H1 (cell line): Measurements from ENCODE around the gene MSTO1. TPM values are rescaled to one million over a fixed set of nuclear protein-coding genes. Genes with fewer than 3 reads are reported as not detected.

Source experiments
- CTCF ChIA-PET: fragments of 300-600 bp; sonication (Branson Sonifier 250); formaldehyde crosslinking; loops from one replicate; lab custom pipeline; 2021; ENCODE audit not compliant: partially characterized antibody; lab: Charles Lee
- POLR2A ChIA-PET: fragments of 300-600 bp; sonication (Branson Sonifier 250); formaldehyde crosslinking; loops from one replicate; lab custom pipeline; 2021; ENCODE audit warnings: inconsistent platforms; ENCODE audit not compliant: partially characterized antibody; lab: Charles Lee
- DNase-seq, 2 experiments: peaks; one replicate each; pipeline versions ENCODE4 v3.0.0 to v3.0.0-alpha.2; 2010 to 2022; ENCODE audit warnings: low spot score in 2 of 2, low read depth in 1 of 2, mixed read lengths in 1 of 2
- FAIRE-seq: peaks from 2 replicates; lab custom pipeline; 2011; peaks lifted over from hg19 to GRCh38; lab: Jason Lieb, UNC
- H2AFZ ChIP-seq: 2 replicates; pipeline ENCODE4 v1.8.1; 2012; ENCODE audit warnings: low read length, inconsistent platforms
- H2AK5ac ChIP-seq: 2 replicates; pipeline ENCODE4 v1.6.1; 2013; ENCODE audit warnings: low read depth, low read length
- H2BK120ac ChIP-seq: replicated peaks from 2 replicates; pipeline ENCODE3; 2013; ENCODE audit warnings: low read depth, low read length, inconsistent platforms
- H2BK12ac ChIP-seq: 2 replicates; pipeline ENCODE4 v1.6.1; 2013; ENCODE audit warnings: low read depth, low read length
- H2BK15ac ChIP-seq: 2 replicates; pipeline ENCODE4 v1.6.1; 2013; ENCODE audit warnings: low read length
- H2BK20ac ChIP-seq: 2 replicates; pipeline ENCODE4 v1.6.1; 2013; ENCODE audit warnings: low read length
- H2BK5ac ChIP-seq: 2 replicates; pipeline ENCODE4 v1.6.1; 2013; ENCODE audit warnings: low read depth, low read length
- H3K14ac ChIP-seq: 2 replicates; pipeline ENCODE4 v1.6.1; 2013; ENCODE audit warnings: inconsistent platforms; ENCODE audit not compliant: insufficient read length
- H3K18ac ChIP-seq: 2 replicates; pipeline ENCODE4 v1.6.1; 2013; ENCODE audit warnings: low read length; ENCODE audit errors: extremely low read depth
- H3K23ac ChIP-seq: 2 replicates; pipeline ENCODE4 v1.6.1; 2013; ENCODE audit warnings: inconsistent platforms; ENCODE audit not compliant: insufficient read length
- H3K23me2 ChIP-seq: 2 replicates; pipeline ENCODE4 v1.6.1; 2013; ENCODE audit warnings: low read depth, low read length
- H3K27ac ChIP-seq: 2 replicates; pipeline ENCODE4 v1.6.1; 2011; ENCODE audit warnings: low read depth, low read length, inconsistent platforms
- H3K27me3 ChIP-seq, 4 experiments: replicated peaks in 1 of 4; 1 replicate in 1 of 4; 2 replicates in 3 of 4; pipeline versions ENCODE4 v1.6.1 to v1.8.1; 2011 to 2013; ENCODE audit warnings: low read length in 3 of 4, mild to moderate bottlenecking in 3 of 4, inconsistent platforms in 2 of 4, mixed read lengths in 2 of 4, moderate library complexity in 1 of 4; ENCODE audit not compliant: control insufficient read depth in 3 of 4, insufficient read depth in 3 of 4; ENCODE audit errors: extremely low read depth in 1 of 4
- H3K36me3 ChIP-seq, 4 experiments: 2 replicates each; pipeline versions ENCODE4 v1.6.1 to v1.8.1; 2011 to 2013; ENCODE audit warnings: mild to moderate bottlenecking in 4 of 4, low read length in 3 of 4, moderate library complexity in 2 of 4, control low read depth in 1 of 4, inconsistent platforms in 1 of 4; ENCODE audit not compliant: insufficient read depth in 4 of 4, control insufficient read depth in 2 of 4
- H3K4ac ChIP-seq: replicated peaks from 2 replicates; pipeline ENCODE3; 2013; ENCODE audit warnings: low read length, low read depth, mixed read lengths, inconsistent platforms; ENCODE audit not compliant: insufficient read length
- H3K4me1 ChIP-seq, 4 experiments: replicated peaks in 1 of 4; 1 replicate in 1 of 4; 2 replicates in 3 of 4; pipeline versions ENCODE4 v1.6.1 to v1.8.1; 2011 to 2013; ENCODE audit warnings: low read length in 3 of 4, inconsistent platforms in 2 of 4, mixed read lengths in 1 of 4; ENCODE audit not compliant: insufficient read depth in 4 of 4, control insufficient read depth in 3 of 4
- H3K4me2 ChIP-seq, 2 experiments: 2 replicates each; pipeline versions ENCODE4 v1.6.1 to v1.8.1; 2011 to 2013; ENCODE audit warnings: low read depth in 2 of 2, low read length in 2 of 2, control low read depth in 1 of 2, inconsistent platforms in 1 of 2, mild to moderate bottlenecking in 1 of 2; ENCODE audit not compliant: insufficient read depth in 1 of 2
- H3K4me3 ChIP-seq, 4 experiments: fragments of 200-600, 300-600 bp in 1 of 4; sonication (generic), shearing (Covaris generic), sonication (Bioruptor Twin) in 1 of 4; 2 replicates each; pipeline versions ENCODE4 v1.5.1 to v1.8.1; 2011 to 2016; ENCODE audit warnings: low read length in 4 of 4, low read depth in 3 of 4, control low read depth in 2 of 4, inconsistent platforms in 2 of 4, mild to moderate bottlenecking in 2 of 4, mixed read lengths in 1 of 4, moderate library complexity in 1 of 4; ENCODE audit not compliant: insufficient read depth in 2 of 4; ENCODE audit errors: extremely low read depth in 1 of 4
- H3K56ac ChIP-seq: replicated peaks from 2 replicates; pipeline ENCODE3; 2013; ENCODE audit warnings: low read depth, mild to moderate bottlenecking, mixed read lengths, low read length, inconsistent platforms; ENCODE audit not compliant: insufficient read length
- H3K79me1 ChIP-seq: 2 replicates; pipeline ENCODE4 v1.6.1; 2013; ENCODE audit warnings: low read depth, low read length, control low read depth
- H3K79me2 ChIP-seq, 2 experiments: 2 replicates each; pipeline versions ENCODE4 v1.6.1 to v1.8.1; 2012 to 2013; ENCODE audit warnings: low read length in 2 of 2, mild to moderate bottlenecking in 2 of 2, inconsistent platforms in 1 of 2; ENCODE audit not compliant: insufficient read depth in 2 of 2, control insufficient read depth in 1 of 2
- H3K9ac ChIP-seq, 4 experiments: replicated peaks in 1 of 4; 1 replicate in 1 of 4; 2 replicates in 3 of 4; pipeline versions ENCODE4 v1.6.1 to v1.8.1; 2011 to 2013; ENCODE audit warnings: low read depth in 3 of 4, low read length in 3 of 4, control low read depth in 2 of 4, mild to moderate bottlenecking in 2 of 4, moderate library complexity in 2 of 4, inconsistent platforms in 1 of 4; ENCODE audit errors: extremely low read depth in 1 of 4
- H3K9me3 ChIP-seq, 2 experiments: 2 replicates each; pipeline versions ENCODE4 v1.6.1 to v1.8.1; 2012 to 2013; ENCODE audit warnings: mild to moderate bottlenecking in 2 of 2, moderate library complexity in 2 of 2, control low read depth in 1 of 2, inconsistent platforms in 1 of 2, low read depth in 1 of 2, low read length in 1 of 2, mixed read lengths in 1 of 2; ENCODE audit not compliant: insufficient read depth in 2 of 2
- H4K20me1 ChIP-seq, 2 experiments: replicated peaks in 1 of 2; 2 replicates each; pipeline versions ENCODE3 to v1.8.1; 2011 to 2013; ENCODE audit warnings: inconsistent platforms in 2 of 2, low read length in 2 of 2, mild to moderate bottlenecking in 1 of 2; ENCODE audit not compliant: insufficient read depth in 2 of 2, control insufficient read depth in 1 of 2
- H4K5ac ChIP-seq: 2 replicates; pipeline ENCODE4 v1.6.1; 2013; ENCODE audit warnings: low read length, low read depth, mixed read lengths, inconsistent platforms; ENCODE audit not compliant: insufficient read length
- H4K8ac ChIP-seq: 2 replicates; pipeline ENCODE4 v1.8.0; 2013; ENCODE audit warnings: mild to moderate bottlenecking, moderate library complexity, low read length, inconsistent platforms; ENCODE audit not compliant: insufficient read depth; ENCODE audit errors: extremely low read depth
- H4K91ac ChIP-seq: replicated peaks from 2 replicates; pipeline ENCODE3; 2013; ENCODE audit warnings: low read length, mixed read lengths, inconsistent platforms; ENCODE audit not compliant: insufficient read length
- BCL11A ChIP-seq, 2 experiments: IDR thresholded peaks; one replicate each; pipeline ENCODE4 v1.6.1; 2011; ENCODE audit warnings: low read depth in 2 of 2, low read length in 2 of 2, mild to moderate bottlenecking in 2 of 2
- CTBP2 ChIP-seq: IDR thresholded peaks from 2 replicates; pipeline ENCODE4 v1.7.0; 2011; ENCODE audit warnings: borderline replicate concordance, mild to moderate bottlenecking, moderate library complexity, mixed read lengths, low read length; ENCODE audit not compliant: insufficient read depth, insufficient read length
- E2F6 ChIP-seq: IDR thresholded peaks from 2 replicates; pipeline ENCODE4 v1.6.1; 2012; ENCODE audit warnings: inconsistent platforms
- FOSL1 ChIP-seq: IDR thresholded peaks from 2 replicates; pipeline ENCODE4 v1.6.1; 2011; ENCODE audit warnings: mild to moderate bottlenecking, low read depth, low read length, moderate library complexity; ENCODE audit not compliant: insufficient read depth
- KDM5A ChIP-seq: fragments of 200-600 bp; IDR thresholded peaks from 2 replicates; pipeline ENCODE4 v1.7.1; 2012; ENCODE audit warnings: mild to moderate bottlenecking, low read length, inconsistent platforms, mixed read lengths
- PHF8 ChIP-seq: fragments of 200-600 bp; sonication (generic); conservative IDR thresholded peaks from 2 replicates; pipeline ENCODE4 v1.7.1; 2012; ENCODE audit warnings: low read depth, mild to moderate bottlenecking, inconsistent platforms, low read length, moderate library complexity
- RNF2 ChIP-seq: fragments of 200-900, 300-1000 bp; sonication (generic); IDR thresholded peaks from 2 replicates; pipeline ENCODE4 v1.7.1; 2016; ENCODE audit warnings: borderline replicate concordance, low read depth, mild to moderate bottlenecking, antibody characterized with exemption, low read length; ENCODE audit not compliant: poor library complexity, severe bottlenecking; ENCODE audit errors: missing control alignments
- SP1 ChIP-seq: IDR thresholded peaks from 2 replicates; pipeline ENCODE4 v1.6.1; 2011; ENCODE audit warnings: low read depth, low read length
- SP4 ChIP-seq: IDR thresholded peaks from 2 replicates; pipeline ENCODE4 v1.6.1; 2012; ENCODE audit warnings: low read length, inconsistent platforms
- TBP ChIP-seq: IDR thresholded peaks from 2 replicates; pipeline ENCODE4 v1.6.1; 2011; ENCODE audit warnings: low read depth, low read length, improper control_type of control experiment
- USF2 ChIP-seq: IDR thresholded peaks from 2 replicates; pipeline ENCODE4 v1.6.1; 2011; ENCODE audit warnings: low read length, improper control_type of control experiment
- WGBS, 2 experiments: shearing (Covaris generic) in 1 of 2; methylation state at CpG; one replicate each; pipeline versions ENCODE4 v1.1.6 to v1.1.7; 2013 to 2015; ENCODE audit warnings: low lambda C conversion rate in 2 of 2, mixed read lengths in 2 of 2, inconsistent platforms in 1 of 2, low coverage in 1 of 2, missing lambda C conversion rate in 1 of 2; ENCODE audit not compliant: insufficient replicate concordance in 2 of 2, insufficient coverage in 1 of 2, insufficient read length in 1 of 2; ENCODE audit errors: extremely low coverage in 1 of 2, missing lambda C conversion rate in 1 of 2; 5-methylcytosine and 5-hydroxymethylcytosine counted together
- polyA plus RNA-seq, 7 experiments: library from polyadenylated mRNA; depleted of rRNA in 3 of 7; stranded (reverse) in 5 of 7; unstranded in 2 of 7; fragments of >200 nt in 5 of 7; fragments of 200-250 nt in 2 of 7; gene quantifications; 1 replicate in 5 of 7; 2 replicates in 1 of 7; 4 replicates in 1 of 7; pipeline versions ENCODE4 v1.2.1 to v1.2.3, GENCODE V29; 2011 to 2013; ENCODE audit warnings: missing spikeins in 2 of 7, mixed read lengths in 2 of 7
- total RNA-seq: library from RNA; stranded (reverse); fragmentation: NEBNext Ultra II Directional; extraction: Animal tissue kit (Norgen Biotek cat#: 25700); gene quantifications from 2 replicates; pipeline ENCODE4 v1.2.1, GENCODE V29; 2021
- TF ChIP-seq, protein P1 (sequence below): IDR thresholded peaks from 2 replicates; pipeline ENCODE4 v1.6.1; 2012; ENCODE audit warnings: inconsistent platforms

Gene MSTO1
- total and polyA plus RNA-seq, 2 of the 8 experiments (the other 6 are each of a cell fraction or from before 2014, with no cell fraction given) = 40.5 to 51.0 TPM

GRCh38 chr1:155645034-155645598 lies 35.1 kb downstream of the MSTO1 start:
- H3K14ac ChIP-seq = no peak overlapping the region
- H3K79me1 ChIP-seq = no peaks in the 10 kb centered on the region
- H3K9ac ChIP-seq = no peak overlapping the region
- H2BK15ac ChIP-seq = no peak overlapping the region
- no peak overlapping the region for H2BK120ac ChIP-seq
- ChIA-PET CTCF (no interaction called here), POLR2A (no interaction called here)
- H3K4me2 ChIP-seq = no peak overlapping the region
- no peak overlapping the region for H3K4ac ChIP-seq
- no peak overlapping the region for H4K91ac ChIP-seq
- H3K23ac ChIP-seq = no peak overlapping the region
- H3K23me2 ChIP-seq = no peaks in the 10 kb centered on the region
- no peak for FAIRE-seq
- no peak overlapping the region for H3K4me3 ChIP-seq
- no peaks in the 10 kb centered on the region for H4K20me1 ChIP-seq
- no peak overlapping the region for H2AK5ac ChIP-seq
- H3K4me1 ChIP-seq = no peaks in the 10 kb centered on the region
- DNase-seq = no peak
- H2BK12ac ChIP-seq = no peak overlapping the region
- H2BK5ac ChIP-seq = no peak overlapping the region
- H3K27me3 ChIP-seq = no peaks in the 10 kb centered on the region
- peaks cover 21 to 23% of the 10 kb centered on the region in 2 experiments for H3K9me3 ChIP-seq
- no peak overlapping the region for H2AFZ ChIP-seq
- no peaks in the 10 kb centered on the region for H3K79me2 ChIP-seq
- H3K56ac ChIP-seq = no peak overlapping the region
- no peak overlapping the region for H3K27ac ChIP-seq
- no peak overlapping the region for H3K18ac ChIP-seq
- 90% methylated on average over 4 of the region's 4 CpGs; no CpG with 5 or more reads in 1 of the 2 experiments for WGBS, 2 experiments
- no peak overlapping the region for H2BK20ac ChIP-seq
- H3K36me3 ChIP-seq = no peaks in the 10 kb centered on the region
- no peak overlapping the region for H4K5ac ChIP-seq
- no peak overlapping the region for H4K8ac ChIP-seq
- TF ChIP-seq SP1 = no peak
- no peak for TF ChIP-seq PHF8
- no peak for TF ChIP-seq E2F6
- TF ChIP-seq SP4 = no peak
- TF ChIP-seq USF2 = no peak
- TF ChIP-seq TBP = no peak
- TF ChIP-seq KDM5A = no peak
- no peak for TF ChIP-seq FOSL1
- TF ChIP-seq, protein P1, sequence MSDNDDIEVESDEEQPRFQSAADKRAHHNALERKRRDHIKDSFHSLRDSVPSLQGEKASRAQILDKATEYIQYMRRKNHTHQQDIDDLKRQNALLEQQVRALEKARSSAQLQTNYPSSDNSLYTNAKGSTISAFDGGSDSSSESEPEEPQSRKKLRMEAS = no peak
- TF ChIP-seq RNF2 = no peak
- no peak for TF ChIP-seq CTBP2
- no peak for TF ChIP-seq BCL11A (IDR thresholded peaks at IDR 0.05; ENCODE audit: low read depth in 2 of 2, low read length in 2 of 2)
